Prostate gland (tissue), 2 donors: ENCODE results near the gene RNF224. TPM values are rescaled to one million over a fixed set of nuclear protein-coding genes. Genes with fewer than 3 reads are reported as not detected.
A peak's percentile ranks its signal among the peaks of the same experiment; 100 is the strongest.

ENCODE experiments used
- DNase-seq: peaks from one replicate; pipeline ENCODE4 v3.0.0-alpha.2; 2019; ENCODE audit warnings: low spot score
- H3K27ac ChIP-seq, 2 donors: fragments of 200-600 bp; sonication (generic); 2 replicates each; pipeline ENCODE4 v1.5.1; 2017 to 2019
- H3K27me3 ChIP-seq: fragments of 200-600 bp; sonication (generic); replicated peaks from 2 replicates; pipeline ENCODE4 v1.5.1; 2019; ENCODE audit not compliant: insufficient read depth
- H3K36me3 ChIP-seq, 2 donors: fragments of 200-600 bp; sonication (generic); 1 replicate in 1 of 2; 2 replicates in 1 of 2; pipeline versions ENCODE4 v1.5.1 to v1.8.1; 2017 to 2019
- H3K4me1 ChIP-seq: fragments of 200-600 bp; sonication (generic); replicated peaks from 2 replicates; pipeline ENCODE4 v1.5.1; 2019
- H3K4me3 ChIP-seq, 2 donors: fragments of 200-600 bp; sonication (generic); 2 replicates each; pipeline ENCODE4 v1.5.1; 2017 to 2019
- H3K9me3 ChIP-seq: fragments of 200-600 bp; sonication (generic); 2 replicates; pipeline ENCODE4 v1.5.1; 2017
- CTCF ChIP-seq, 4 experiments: fragments of 200-600 bp in 2 of 4; fragments of 450-650 bp in 2 of 4; sonication (generic) in 2 of 4; IDR thresholded peaks; 1 replicate in 3 of 4; 2 replicates in 1 of 4; pipeline ENCODE4 v1.5.1; 2016 to 2019; ENCODE audit warnings: antibody characterized with exemption in 4 of 4, mild to moderate bottlenecking in 2 of 4, moderate library complexity in 2 of 4
- POLR2A ChIP-seq: fragments of 450-650 bp; IDR thresholded peaks from one replicate; pipeline ENCODE4 v1.6.1; 2016; ENCODE audit warnings: antibody characterized with exemption, mild to moderate bottlenecking
- POLR2AphosphoS5 ChIP-seq: sonication (generic); formaldehyde crosslinking; IDR thresholded peaks from one replicate; pipeline ENCODE4 v1.6.1; 2017; ENCODE audit warnings: antibody characterized with exemption
- WGBS: methylation state at CpG from one replicate; pipeline ENCODE4 v1.1.5; 2018; 5-methylcytosine and 5-hydroxymethylcytosine counted together
- intact Hi-C: fragments of 100-400 bp; cut with DNase I; formaldehyde crosslinking; loops from one replicate; pipeline ENCODE4 v1.14.2; 2022
- total RNA-seq, 2 donors: library from RNA; depleted of rRNA; stranded (reverse); fragments of >200 nt; gene quantifications; one replicate each; pipeline ENCODE4 v1.1.0, GENCODE V29; 2016

RNF224 gene
- not detected for total RNA-seq

- 24% methylated on average over 23 of the region's 25 CpGs for WGBS
- DNase-seq = peak; percentile 79
- Histone ChIP-seq H3K27me3 (peaks cover 4% of the 10 kb centered on the region), H3K36me3 (no peaks in the 10 kb centered on the region), H3K4me3 (no peak within 1 kb of the TSS), H3K4me1 (peaks cover 4% of the 10 kb centered on the region), H3K9me3 (no peaks in the 10 kb centered on the region), H3K27ac (peak within 1 kb of the TSS; percentile 66 to 79)
- intact Hi-C loops = loop anchor here (5.0 kb wide), 1 partner anchor 110 kb away; no protein-coding TSS in a partner anchor
- TF ChIP-seq CTCF (IDR thresholded peaks at IDR 0.05) (peak; percentile 57 to 98 (median 88)), POLR2A (no peak)
Observed at GRCh38 chr9:137227054-137227852, at the start of gene RNF224. TSS of gene RNF224 (plus strand) at chr9:137227502. CDS start at chr9:137228336, 834 bp downstream.

- H3K9me3 ChIP-seq = no peaks in the 10 kb centered on the region
- intact Hi-C loops = no loop called here
- peaks cover 18 to 32% of the 10 kb centered on the region in 2 donors for H3K36me3 ChIP-seq
- peaks cover 10% of the 10 kb centered on the region for H3K4me1 ChIP-seq
- no peaks in the 10 kb centered on the region for H3K27me3 ChIP-seq
- no peak overlapping the region for H3K4me3 ChIP-seq
- TF ChIP-seq POLR2AphosphoS5 (no peak), CTCF (IDR thresholded peaks at IDR 0.05) (no peak), POLR2A (no peak)
- DNase-seq = no peak
- no peak overlapping the region for H3K27ac ChIP-seq
- 93% methylated on average over 23 of the region's 23 CpGs for WGBS
Observed at GRCh38 chr9:137178201-137178938, 48.9 kb upstream of the RNF224 start.

DNA sequence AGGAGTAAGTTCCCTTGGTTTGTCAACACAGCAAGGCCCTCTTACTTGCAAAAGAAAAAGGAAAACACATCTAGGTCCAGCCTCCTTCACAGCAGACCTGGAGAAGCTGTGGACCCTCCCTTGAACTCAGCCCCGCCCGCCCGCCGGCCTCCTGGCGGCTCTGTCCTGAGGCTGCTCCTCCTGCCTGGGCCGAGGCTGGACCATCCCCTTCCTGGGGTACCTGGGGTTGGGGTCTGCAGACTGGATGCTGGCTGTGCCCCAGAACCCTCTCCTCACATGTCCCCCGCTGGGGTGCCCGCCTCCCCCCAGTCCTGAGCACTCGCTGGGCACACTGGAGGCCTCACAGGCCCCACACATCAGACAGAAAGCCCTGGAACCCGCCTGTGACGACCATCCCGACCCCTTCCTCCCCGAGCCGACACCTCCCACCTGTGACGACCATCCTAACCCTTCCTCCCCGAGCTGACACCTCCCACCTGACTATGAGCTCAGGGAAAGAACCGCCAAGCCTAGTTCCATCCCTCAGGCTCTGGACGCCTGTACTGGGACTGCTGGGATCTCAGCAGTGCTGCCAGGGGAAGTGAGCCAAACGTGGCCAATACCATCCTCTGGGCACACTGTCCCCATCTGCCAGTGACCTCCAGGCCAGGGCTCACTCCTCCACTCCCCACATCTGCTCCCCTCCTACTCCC, 48.2 kb upstream of the RNF224 start:
- TF ChIP-seq POLR2A = no peak
- TF ChIP-seq CTCF (IDR thresholded peaks at IDR 0.05) = no peak
- no peak for TF ChIP-seq POLR2AphosphoS5
- intact Hi-C loops = no loop called here

GRCh38 chr9:137179761-137180160, 47.5 kb upstream of the RNF224 start:
- H3K4me3 ChIP-seq = no peak overlapping the region
- no peaks in the 10 kb centered on the region for H3K9me3 ChIP-seq
- no peaks in the 10 kb centered on the region for H3K4me1 ChIP-seq
- peaks cover 19 to 39% of the 10 kb centered on the region in 2 donors for H3K36me3 ChIP-seq
- DNase-seq = no peak
- no peak overlapping the region for H3K27ac ChIP-seq
- H3K27me3 ChIP-seq = no peaks in the 10 kb centered on the region
- TF ChIP-seq POLR2AphosphoS5 (no peak), CTCF (IDR thresholded peaks at IDR 0.05) (no peak), POLR2A (no peak)
- WGBS = 93% methylated on average over 17 of the region's 17 CpGs
- intact Hi-C loops = no loop called here

More for the DNA sequence above, 48.2 kb upstream of the RNF224 start:
- 90% methylated on average over 19 of the region's 19 CpGs for WGBS
- no peak overlapping the region for H3K4me3 ChIP-seq
- H3K27ac ChIP-seq = no peak overlapping the region
- peaks cover 19 to 39% of the 10 kb centered on the region in 2 donors for H3K36me3 ChIP-seq
- H3K27me3 ChIP-seq = no peaks in the 10 kb centered on the region
- peaks cover 3% of the 10 kb centered on the region for H3K4me1 ChIP-seq
- no peaks in the 10 kb centered on the region for H3K9me3 ChIP-seq
- DNase-seq = no peak
